ENCODE measurements around the gene RNF151. TPM values are rescaled to one million over a fixed set of nuclear protein-coding genes. Genes with fewer than 3 reads are reported as not detected.
A peak's percentile ranks its signal among the peaks of the same experiment; 100 is the strongest.

The RNF151 gene
- total RNA-seq, 2 donors from 2014 or later = not detected

DNA sequence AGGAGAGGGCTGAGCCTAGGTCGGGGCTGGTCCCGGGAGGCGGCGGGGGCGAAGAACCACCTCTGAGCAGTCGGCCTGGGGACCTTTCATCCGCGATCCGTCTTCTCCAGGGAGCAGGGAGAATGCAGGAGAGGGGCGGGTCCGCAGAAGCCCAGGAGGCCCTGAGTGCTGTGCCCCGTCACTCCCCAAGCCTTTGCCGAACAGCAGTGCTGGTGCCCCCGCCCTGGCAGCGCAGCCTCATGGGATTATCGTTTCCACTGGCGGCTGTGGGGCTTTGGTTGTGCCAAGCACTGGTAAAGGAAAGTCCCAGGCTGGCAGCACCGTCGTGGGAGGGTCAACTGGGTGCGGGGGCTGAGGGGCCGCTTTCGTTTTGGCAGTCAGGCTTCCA is 5.8 kb downstream of the RNF151 start:
- H3K4me3 ChIP-seq = peak overlapping the region; percentile 99
- intact Hi-C loops (cut with DNase I) = no loop called here
- TF ChIP-seq, protein P1, sequence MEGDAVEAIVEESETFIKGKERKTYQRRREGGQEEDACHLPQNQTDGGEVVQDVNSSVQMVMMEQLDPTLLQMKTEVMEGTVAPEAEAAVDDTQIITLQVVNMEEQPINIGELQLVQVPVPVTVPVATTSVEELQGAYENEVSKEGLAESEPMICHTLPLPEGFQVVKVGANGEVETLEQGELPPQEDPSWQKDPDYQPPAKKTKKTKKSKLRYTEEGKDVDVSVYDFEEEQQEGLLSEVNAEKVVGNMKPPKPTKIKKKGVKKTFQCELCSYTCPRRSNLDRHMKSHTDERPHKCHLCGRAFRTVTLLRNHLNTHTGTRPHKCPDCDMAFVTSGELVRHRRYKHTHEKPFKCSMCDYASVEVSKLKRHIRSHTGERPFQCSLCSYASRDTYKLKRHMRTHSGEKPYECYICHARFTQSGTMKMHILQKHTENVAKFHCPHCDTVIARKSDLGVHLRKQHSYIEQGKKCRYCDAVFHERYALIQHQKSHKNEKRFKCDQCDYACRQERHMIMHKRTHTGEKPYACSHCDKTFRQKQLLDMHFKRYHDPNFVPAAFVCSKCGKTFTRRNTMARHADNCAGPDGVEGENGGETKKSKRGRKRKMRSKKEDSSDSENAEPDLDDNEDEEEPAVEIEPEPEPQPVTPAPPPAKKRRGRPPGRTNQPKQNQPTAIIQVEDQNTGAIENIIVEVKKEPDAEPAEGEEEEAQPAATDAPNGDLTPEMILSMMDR (IDR thresholded peaks at IDR 0.05) = no peak
- H3K27ac ChIP-seq = peak overlapping the region; percentile 24
- H3K4me1 ChIP-seq = peaks cover 11% of the 10 kb centered on the region
- H3K36me3 ChIP-seq = peaks cover 6% of the 10 kb centered on the region
- peak overlapping the region; percentile 90 to 91 for H3K9ac ChIP-seq (ENCODE audit: low read depth in 2 of 2, low read length in 2 of 2)
- no peaks in the 10 kb centered on the region for H3K27me3 ChIP-seq
- no peak for DNase-seq
- H3K9me3 ChIP-seq = no peaks in the 10 kb centered on the region

DNA sequence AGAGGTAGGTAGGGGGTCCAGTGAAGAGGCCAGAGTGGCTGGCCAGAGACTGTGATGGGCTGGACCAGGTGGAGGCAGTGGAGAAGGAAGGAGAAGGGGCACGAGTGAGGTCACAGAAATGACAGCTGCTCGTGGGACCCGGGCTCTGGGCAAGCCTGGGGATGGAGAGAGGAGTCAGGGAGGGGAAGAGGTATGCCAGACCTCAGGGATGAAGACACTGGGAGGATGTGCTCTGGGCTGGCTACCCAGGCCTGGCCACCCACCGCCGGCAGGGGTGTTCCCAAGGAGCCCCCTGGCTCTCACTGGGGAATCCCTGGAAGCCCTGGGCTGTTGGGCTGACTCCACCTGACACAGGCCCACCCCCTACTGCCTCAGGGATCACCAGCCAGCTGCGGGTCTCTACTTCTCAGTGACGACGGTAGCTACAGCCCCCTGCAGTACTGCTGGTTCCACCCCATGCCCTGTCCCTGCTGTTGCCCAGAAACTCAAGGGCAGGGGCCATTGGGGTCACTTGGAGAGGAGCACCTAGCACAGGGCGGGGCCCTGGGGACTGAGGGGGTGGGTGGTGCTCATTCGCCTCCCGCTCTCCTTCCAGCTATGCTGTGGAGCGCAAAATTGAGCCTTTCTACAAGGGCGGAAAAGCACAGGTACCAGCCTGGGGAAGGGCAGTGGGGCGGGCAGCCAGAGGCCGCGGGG is 7.0 kb downstream of the RNF151 start:
- peaks cover 14% of the 10 kb centered on the region for H3K36me3 ChIP-seq

DNA sequence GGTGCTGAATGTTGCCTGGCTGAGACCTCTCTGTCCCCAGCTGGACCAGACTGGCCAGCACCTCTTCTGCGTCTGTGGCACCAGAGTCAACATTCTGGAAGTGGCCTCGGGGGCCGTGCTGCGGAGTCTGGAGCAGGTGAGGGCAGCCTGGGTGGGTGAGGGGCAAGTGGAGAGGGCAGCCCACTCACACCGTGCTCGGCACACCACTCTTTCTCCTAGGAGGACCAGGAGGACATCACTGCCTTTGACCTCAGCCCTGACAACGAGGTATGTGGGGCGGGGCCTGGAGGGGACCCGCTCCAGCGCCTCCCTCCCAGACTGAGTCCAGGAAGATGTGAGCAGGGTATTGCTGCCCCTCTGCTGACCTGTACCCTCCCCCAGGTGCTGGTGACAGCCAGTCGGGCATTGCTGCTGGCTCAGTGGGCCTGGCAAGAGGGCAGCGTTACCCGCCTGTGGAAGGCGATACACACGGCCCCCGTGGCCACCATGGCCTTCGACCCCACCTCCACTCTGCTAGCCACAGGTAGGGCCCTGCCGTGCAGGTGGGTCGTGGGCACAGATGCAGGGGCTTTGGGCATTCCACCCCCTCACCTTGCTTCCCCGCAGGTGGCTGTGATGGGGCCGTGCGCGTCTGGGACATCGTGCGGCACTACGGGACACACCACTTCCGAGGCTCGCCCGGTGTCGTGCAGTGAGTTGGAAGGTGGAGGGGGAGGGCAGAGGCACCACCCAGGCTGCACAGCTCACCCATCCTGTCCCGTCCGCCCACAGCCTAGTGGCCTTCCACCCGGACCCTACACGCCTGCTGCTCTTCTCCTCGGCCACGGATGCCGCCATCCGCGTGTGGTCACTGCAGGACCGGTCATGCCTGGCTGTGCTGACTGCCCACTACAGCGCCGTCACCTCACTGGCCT is 7.8 kb downstream of the RNF151 start:
- no peak for DNase-seq
- TF ChIP-seq, protein P1 (IDR thresholded peaks at IDR 0.05) = no peak
- H3K27ac ChIP-seq = no peak overlapping the region
- intact Hi-C loops (cut with DNase I) = no loop called here
- no peaks in the 10 kb centered on the region for H3K27me3 ChIP-seq
- peaks cover 11% of the 10 kb centered on the region for H3K4me1 ChIP-seq
- H3K9me3 ChIP-seq = no peaks in the 10 kb centered on the region
- H3K4me3 ChIP-seq = no peak overlapping the region
- peaks cover 14% of the 10 kb centered on the region for H3K36me3 ChIP-seq
- H3K9ac ChIP-seq (ENCODE audit: low read depth in 2 of 2, low read length in 2 of 2) = no peak overlapping the region

More for the DNA sequence above, 7.0 kb downstream of the RNF151 start:
- intact Hi-C loops (cut with DNase I) = no loop called here
- DNase-seq = no peak
- TF ChIP-seq, protein P1 (IDR thresholded peaks at IDR 0.05) = no peak
- H3K9me3 ChIP-seq = no peaks in the 10 kb centered on the region
- peaks cover 11% of the 10 kb centered on the region for H3K4me1 ChIP-seq
- no peak overlapping the region for H3K27ac ChIP-seq
- H3K4me3 ChIP-seq = no peak overlapping the region
- H3K27me3 ChIP-seq = no peaks in the 10 kb centered on the region
- H3K9ac ChIP-seq (ENCODE audit: low read depth in 2 of 2, low read length in 2 of 2) = no peak overlapping the region

DNA sequence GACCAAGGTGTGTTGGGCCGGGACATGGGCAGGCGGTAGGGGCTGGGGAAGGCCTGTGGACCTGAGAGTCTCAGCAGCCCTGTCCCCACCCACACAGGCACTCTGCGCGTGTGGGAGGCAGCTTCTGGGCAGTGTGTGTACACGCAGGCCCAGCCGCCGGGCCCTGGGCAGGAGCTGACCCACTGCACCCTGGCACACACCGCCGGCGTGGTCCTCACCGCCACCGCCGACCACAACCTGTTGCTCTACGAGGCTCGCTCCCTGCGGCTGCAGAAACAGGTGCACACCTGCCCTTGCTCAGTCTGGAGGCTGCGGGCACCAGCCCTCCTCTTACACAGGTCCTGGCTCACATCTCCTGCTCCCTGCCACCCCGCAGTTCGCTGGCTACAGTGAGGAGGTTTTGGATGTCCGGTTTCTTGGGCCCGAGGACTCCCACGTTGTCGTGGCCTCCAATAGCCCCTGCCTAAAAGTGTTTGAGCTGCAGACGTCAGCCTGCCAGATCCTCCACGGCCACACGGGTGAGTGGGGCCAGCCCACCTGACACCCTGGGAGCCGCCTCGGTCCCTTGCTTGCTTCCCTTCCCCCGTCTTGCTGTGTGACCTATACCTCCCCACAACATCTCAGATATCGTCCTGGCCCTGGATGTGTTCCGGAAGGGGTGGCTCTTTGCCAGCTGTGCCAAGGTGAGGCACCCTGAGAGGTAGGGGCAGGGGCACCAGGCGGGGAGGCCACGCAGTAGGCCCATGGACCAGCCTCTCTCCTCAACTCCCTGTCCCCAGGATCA is 9.0 kb downstream of the RNF151 start:
- peaks cover 14% of the 10 kb centered on the region for H3K36me3 ChIP-seq
- TF ChIP-seq, protein P1 (IDR thresholded peaks at IDR 0.05) = no peak
- H3K4me1 ChIP-seq = peaks cover 11% of the 10 kb centered on the region
- intact Hi-C loops (cut with DNase I) = no loop called here
- peaks cover 6% of the 10 kb centered on the region for H3K27me3 ChIP-seq
- DNase-seq = no peak
- H3K9me3 ChIP-seq = no peaks in the 10 kb centered on the region
- H3K4me3 ChIP-seq = no peak overlapping the region
- H3K27ac ChIP-seq = no peak overlapping the region
- no peak overlapping the region for H3K9ac ChIP-seq (ENCODE audit: low read depth in 2 of 2, low read length in 2 of 2)

DNA sequence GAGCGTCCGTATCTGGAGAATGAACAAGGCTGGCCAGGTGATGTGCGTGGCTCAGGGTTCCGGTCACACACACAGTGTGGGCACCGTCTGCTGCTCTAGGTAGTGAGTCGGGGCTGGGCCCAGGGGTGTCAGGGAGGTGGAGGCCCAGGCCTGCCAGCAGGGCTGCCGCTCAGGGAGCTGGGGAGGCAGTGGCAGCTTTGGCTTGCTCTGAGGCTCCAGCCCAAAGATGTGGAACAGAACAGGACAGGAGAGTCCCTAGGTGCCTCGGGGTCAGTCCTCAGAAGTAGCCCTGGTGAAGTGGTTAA is 9.5 kb downstream of the RNF151 start:
- peaks cover 8% of the 10 kb centered on the region for H3K27me3 ChIP-seq
- no peak for DNase-seq
- TF ChIP-seq, protein P1 (IDR thresholded peaks at IDR 0.05) = no peak
- no peak overlapping the region for H3K9ac ChIP-seq (ENCODE audit: low read depth in 2 of 2, low read length in 2 of 2)
- H3K9me3 ChIP-seq = no peaks in the 10 kb centered on the region
- H3K36me3 ChIP-seq = peaks cover 14% of the 10 kb centered on the region
- H3K27ac ChIP-seq = no peak overlapping the region
- intact Hi-C loops (cut with DNase I) = no loop called here
- H3K4me3 ChIP-seq = no peak overlapping the region
- peaks cover 7% of the 10 kb centered on the region for H3K4me1 ChIP-seq
